ENCODE data around the gene TMTC2. TPM values are rescaled to one million over a fixed set of nuclear protein-coding genes. Genes with fewer than 3 reads are reported as not detected.

Gene TMTC2
- total and polyA plus RNA-seq, 2 donors from 2014 or later, result 6.0 to 32.9 TPM

DNA sequence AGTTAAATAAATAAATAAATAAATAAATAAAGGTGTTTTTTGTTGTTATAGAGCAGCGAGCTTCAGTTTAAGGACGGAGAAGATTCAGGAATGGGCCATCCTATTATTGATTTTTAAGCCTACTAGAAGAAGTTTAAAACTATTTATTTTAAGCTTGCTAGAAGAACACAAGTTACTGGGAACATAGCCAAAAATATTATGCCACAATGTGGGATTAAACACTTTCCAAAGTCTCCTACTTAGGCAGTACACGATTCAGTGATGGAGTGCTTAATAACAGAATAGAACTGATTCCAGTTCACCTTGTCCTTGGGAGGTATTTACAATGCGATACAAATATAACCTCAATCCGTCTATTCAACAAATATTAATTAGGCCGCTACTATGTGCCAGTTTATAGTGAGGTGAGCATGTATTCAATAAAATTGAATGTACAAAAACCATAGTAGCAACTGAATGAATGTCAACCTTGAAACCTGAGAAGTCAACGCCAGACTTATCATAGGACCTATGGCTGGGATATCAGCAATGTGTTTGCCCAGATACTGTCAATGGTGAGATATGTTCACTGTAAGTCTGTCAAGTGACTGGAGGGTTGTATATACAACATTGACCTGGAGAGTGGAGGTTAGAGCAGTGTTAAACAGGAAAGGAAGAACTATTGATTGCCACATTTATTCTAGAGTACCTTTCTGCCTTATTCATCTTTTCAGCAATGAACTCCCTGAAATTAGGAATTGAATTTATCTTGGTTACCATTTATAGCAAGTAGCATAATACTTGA, 486.4 kb downstream of the TMTC2 start:
- no peaks in the 10 kb centered on the region for H3K27me3 ChIP-seq (ENCODE audit: control insufficient read depth, insufficient read depth, low read length)
- no peaks in the 10 kb centered on the region for H3K4me1 ChIP-seq (ENCODE audit: control insufficient read depth in 2 of 3, insufficient read depth in 2 of 3, low read depth in 1 of 3, low read length in 3 of 3)
- FAIRE-seq, result no peak
- intact Hi-C loops (cut with DNase I), result no loop called here
- no peaks in the 10 kb centered on the region for H3K9me3 ChIP-seq (ENCODE audit: control insufficient read depth in 2 of 3, insufficient read depth in 1 of 3, low read length in 3 of 3)
- no peak for TF ChIP-seq CTCF (IDR thresholded peaks at IDR 0.05; ENCODE audit: borderline replicate concordance, extremely low read depth, insufficient read depth)
- H3K27ac ChIP-seq (ENCODE audit: low read depth in 2 of 2, low read length in 2 of 2), result no peak overlapping the region
- no peak overlapping the region for H3K9ac ChIP-seq (ENCODE audit: low read length in 3 of 3)
- DNase-seq, result no peak
- H3K36me3 ChIP-seq (ENCODE audit: control insufficient read depth in 2 of 3, insufficient read depth in 3 of 3, low read length in 3 of 3), result no peaks in the 10 kb centered on the region
- no peak overlapping the region for H3K4me3 ChIP-seq (ENCODE audit: low read length in 3 of 3)

- no peaks in the 10 kb centered on the region for H3K9me3 ChIP-seq (ENCODE audit: control insufficient read depth in 2 of 3, insufficient read depth in 1 of 3, low read length in 3 of 3)
- H3K9ac ChIP-seq (ENCODE audit: low read length in 3 of 3), result no peak overlapping the region
- no peaks in the 10 kb centered on the region for H3K36me3 ChIP-seq (ENCODE audit: control insufficient read depth in 2 of 3, insufficient read depth in 3 of 3, low read length in 3 of 3)
- DNase-seq (no peak), FAIRE-seq (no peak)
- no peaks in the 10 kb centered on the region for H3K4me1 ChIP-seq (ENCODE audit: control insufficient read depth in 2 of 3, insufficient read depth in 2 of 3, low read depth in 1 of 3, low read length in 3 of 3)
- intact Hi-C loops (cut with DNase I), result no loop called here
- H3K4me3 ChIP-seq (ENCODE audit: low read length in 3 of 3), result no peak overlapping the region
- H3K27ac ChIP-seq (ENCODE audit: low read depth in 2 of 2, low read length in 2 of 2), result no peak overlapping the region
- H3K27me3 ChIP-seq (ENCODE audit: control insufficient read depth, insufficient read depth, low read length), result no peaks in the 10 kb centered on the region
- no peak for TF ChIP-seq CTCF (IDR thresholded peaks at IDR 0.05; ENCODE audit: borderline replicate concordance, extremely low read depth, insufficient read depth)
Measured at GRCh38 chr12:83179999-83180398, 493.3 kb downstream of the TMTC2 start.

DNA sequence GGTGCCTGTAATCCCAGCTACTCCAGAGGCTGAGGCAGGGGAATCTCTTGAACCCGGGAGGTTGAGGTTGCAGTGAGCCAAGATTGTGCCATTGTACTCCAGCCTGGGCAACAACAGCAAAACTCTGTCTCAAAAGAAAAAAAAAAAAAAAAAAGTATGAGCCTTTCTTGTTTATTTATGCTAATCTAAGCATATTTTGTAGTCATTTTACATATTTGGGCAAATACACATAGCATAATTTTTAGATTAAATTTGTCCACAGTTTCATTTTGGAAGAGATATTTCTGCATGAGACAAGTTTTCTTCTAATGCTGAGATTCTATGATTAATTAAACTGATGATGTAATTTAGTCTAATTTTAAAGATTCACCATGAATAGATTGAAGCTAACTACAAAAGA, 494.4 kb downstream of the TMTC2 start:
- intact Hi-C loops (cut with DNase I), result no loop called here

More for the DNA sequence above, 494.4 kb downstream of the TMTC2 start:
- no peaks in the 10 kb centered on the region for H3K9me3 ChIP-seq (ENCODE audit: control insufficient read depth in 2 of 3, insufficient read depth in 1 of 3, low read length in 3 of 3)
- no peak overlapping the region for H3K4me3 ChIP-seq (ENCODE audit: low read length in 3 of 3)
- TF ChIP-seq CTCF (IDR thresholded peaks at IDR 0.05; ENCODE audit: borderline replicate concordance, extremely low read depth, insufficient read depth), result no peak
- FAIRE-seq, result no peak
- no peak overlapping the region for H3K9ac ChIP-seq (ENCODE audit: low read length in 3 of 3)
- H3K27ac ChIP-seq (ENCODE audit: low read depth in 2 of 2, low read length in 2 of 2), result no peak overlapping the region
- H3K36me3 ChIP-seq (ENCODE audit: control insufficient read depth in 2 of 3, insufficient read depth in 3 of 3, low read length in 3 of 3), result no peaks in the 10 kb centered on the region
- no peaks in the 10 kb centered on the region for H3K4me1 ChIP-seq (ENCODE audit: control insufficient read depth in 2 of 3, insufficient read depth in 2 of 3, low read depth in 1 of 3, low read length in 3 of 3)
- H3K27me3 ChIP-seq (ENCODE audit: control insufficient read depth, insufficient read depth, low read length), result no peaks in the 10 kb centered on the region
- no peak for DNase-seq
